ENCODE measurements around the gene TMEM183A. TPM values are rescaled to one million over a fixed set of nuclear protein-coding genes. Genes with fewer than 3 reads are reported as not detected.

Gene TMEM183A
- polyA plus RNA-seq, 1 of the 3 experiments (the other 2 are of a cell fraction), result 47.9 TPM

- Histone ChIP-seq H3K79me2 (ENCODE audit: insufficient read depth) (no peaks in the 10 kb centered on the region), H3K4me2 (peak overlapping the region; percentile 67), H3K9me3 (no peaks in the 10 kb centered on the region), H3K9me2 (no peaks in the 10 kb centered on the region), H3K9ac (no peak overlapping the region), H4K20me1 (ENCODE audit: insufficient read depth) (0 out of 2 replicates have a peak, but pooled peaks cover 3% of the 10 kb centered on the region), H2AFZ (ENCODE audit: low read depth) (0 out of 2 replicates have a peak overlapping the region, but pooled peaks have one; percentile 30), H3F3A (replicated peaks; ENCODE audit: insufficient read depth) (no peaks in the 10 kb centered on the region), H3K36me3 (replicated peaks in 1 of 2; ENCODE audit: control insufficient read depth in 1 of 2, insufficient read depth in 2 of 2, low read length in 1 of 2) (no peaks in the 10 kb centered on the region), H3K27ac (ENCODE audit: low read depth in 2 of 2, low read length in 1 of 2) (peak overlapping the region in 1 of 2 experiments; percentile 50; a peak in 1 of 4 replicates), H3K27me3 (ENCODE audit: insufficient read depth) (no peaks in the 10 kb centered on the region), H3K4me3 (ENCODE audit: low read depth in 2 of 2, low read length in 1 of 2) (no peak overlapping the region; a peak in 1 of 4 replicates), H3K4me1 (ENCODE audit: control insufficient read depth in 1 of 2, insufficient read depth in 2 of 2, low read depth in 1 of 2, low read length in 1 of 2) (peaks cover 20 to 42% of the 10 kb centered on the region in 2 experiments; a peak in 3 of 4 replicates)
- CTCF ChIA-PET, result interaction anchor here (0.6 to 16.3 kb wide), 61 partner anchors 10 to 449 kb away, joined by 3 to 454 read pairs (median 4); partner anchors contain the start of genes ADORA1, MYBPH, MYOG and PPFIA4
- TF ChIP-seq JUND (IDR thresholded peaks at IDR 0.05) (no peak), SMC3 (IDR thresholded peaks at IDR 0.05; ENCODE audit: low read depth, low read length) (peak; percentile 86), CTCF (IDR thresholded peaks at IDR 0.05) (peak; percentile 97), RAD21 (IDR thresholded peaks at IDR 0.05; ENCODE audit: low read length) (peak; percentile 93)
- POLR2A ChIA-PET, result interaction anchor here (1.1 to 1.2 kb wide), 2 partner anchors 10 to 32 kb away, joined by 3 to 5 read pairs; partner anchors contain the start of gene TMEM183A
- DNase-seq, result peak; percentile 84
- WGBS (ENCODE audit: low lambda C conversion rate), result 46% methylated on average over 14 of the region's 22 CpGs
Measured at GRCh38 chr1:203038891-203039608, 31.9 kb downstream of the TMEM183A start.

GRCh38 chr1:203039609-203040512 is 32.7 kb downstream of the TMEM183A start:
- no peaks in the 10 kb centered on the region for H3F3A ChIP-seq (replicated peaks; ENCODE audit: insufficient read depth)
- no peak overlapping the region for H3K27ac ChIP-seq (ENCODE audit: low read depth in 2 of 2, low read length in 1 of 2)
- peaks cover 20 to 42% of the 10 kb centered on the region in 2 experiments; a peak in 3 of 4 replicates for H3K4me1 ChIP-seq (ENCODE audit: control insufficient read depth in 1 of 2, insufficient read depth in 2 of 2, low read depth in 1 of 2, low read length in 1 of 2)
- TF ChIP-seq CHD2 (IDR thresholded peaks at IDR 0.05; ENCODE audit: low read length, partially characterized antibody) (no peak), RAD21 (IDR thresholded peaks at IDR 0.05; ENCODE audit: low read length) (peak; percentile 20), TEAD4 (IDR thresholded peaks at IDR 0.05; ENCODE audit: borderline replicate concordance, insufficient read depth) (no peak), YY1 (IDR thresholded peaks at IDR 0.05; ENCODE audit: low read depth) (no peak), CTCF (IDR thresholded peaks at IDR 0.05) (peak; percentile 44), TCF12 (IDR thresholded peaks at IDR 0.05) (no peak)
- H3K27me3 ChIP-seq (ENCODE audit: insufficient read depth), result no peaks in the 10 kb centered on the region
- ChIA-PET POLR2A (interaction anchor here (0.8 to 1.2 kb wide), 3 partner anchors 11 to 33 kb away, joined by 3 to 5 read pairs (median 3); partner anchors contain the start of gene TMEM183A), CTCF (interaction anchor here (0.6 to 16.3 kb wide), 62 partner anchors 11 to 448 kb away, joined by 3 to 454 read pairs (median 4); partner anchors contain the start of genes ADORA1, MYBPH, MYOG and PPFIA4)
- no peak overlapping the region; a peak in 1 of 4 replicates for H3K4me3 ChIP-seq (ENCODE audit: low read depth in 2 of 2, low read length in 1 of 2)
- H3K79me2 ChIP-seq (ENCODE audit: insufficient read depth), result no peaks in the 10 kb centered on the region
- H3K36me3 ChIP-seq (replicated peaks in 1 of 2; ENCODE audit: control insufficient read depth in 1 of 2, insufficient read depth in 2 of 2, low read length in 1 of 2), result no peaks in the 10 kb centered on the region
- no peak overlapping the region for H3K9ac ChIP-seq
- no peak for DNase-seq
- H2AFZ ChIP-seq (ENCODE audit: low read depth), result no peak overlapping the region
- WGBS (ENCODE audit: low lambda C conversion rate), result 59% methylated on average over 11 of the region's 11 CpGs
- 0 out of 2 replicates have a peak, but pooled peaks cover 3% of the 10 kb centered on the region for H4K20me1 ChIP-seq (ENCODE audit: insufficient read depth)
- no peaks in the 10 kb centered on the region for H3K9me2 ChIP-seq
- H3K4me2 ChIP-seq, result no peak overlapping the region
- H3K9me3 ChIP-seq, result no peaks in the 10 kb centered on the region

All from SK-N-SH (cell line).